PFSK-1 (cell line): ENCODE data around the gene CYSLTR2.

Experiments
- POLR2AphosphoS5 ChIP-seq: IDR thresholded peaks from 2 replicates; pipeline ENCODE4 v1.6.1; 2012; ENCODE audit warnings: low read depth, mild to moderate bottlenecking, control low read depth, low read length, moderate library complexity
- SIN3A ChIP-seq: IDR thresholded peaks from 2 replicates; pipeline ENCODE4 v1.6.1; 2012; ENCODE audit warnings: mild to moderate bottlenecking, low read length, moderate library complexity, borderline replicate concordance; ENCODE audit not compliant: insufficient read depth
- TAF1 ChIP-seq: IDR thresholded peaks from 2 replicates; pipeline ENCODE4 v1.6.1; 2012; ENCODE audit warnings: low read length, control low read depth, borderline replicate concordance; ENCODE audit not compliant: insufficient read depth
- TF ChIP-seq, protein P1 (sequence below), 2 experiments: IDR thresholded peaks; 2 replicates each; pipeline versions ENCODE4 v1.6.1 to v1.8.0; 2011 to 2012; ENCODE audit warnings: low read depth in 2 of 2, low read length in 2 of 2, control low read depth in 1 of 2, inconsistent platforms in 1 of 2, mild to moderate bottlenecking in 1 of 2, moderate library complexity in 1 of 2; ENCODE audit not compliant: insufficient read depth in 1 of 2

DNA sequence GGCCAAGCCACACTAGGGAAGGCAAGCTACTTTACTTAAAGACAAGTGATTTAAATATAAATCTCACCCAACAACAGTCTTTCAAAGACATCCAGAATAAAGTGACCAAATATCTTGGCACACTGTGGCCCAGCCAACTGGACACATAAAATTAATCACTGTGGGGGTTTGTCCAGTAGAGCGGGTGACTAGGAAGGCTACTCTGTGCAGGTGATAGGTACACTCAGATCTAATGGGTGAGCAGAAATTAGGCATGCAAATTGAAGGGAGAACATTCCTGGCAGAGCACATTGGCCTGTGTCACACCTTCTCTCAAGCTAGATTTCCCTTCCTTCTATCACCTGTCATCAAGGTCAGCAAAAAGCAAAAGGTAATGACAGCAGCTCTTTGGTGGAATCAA lies 23.4 kb upstream of the CYSLTR2 start:
- TF ChIP-seq TAF1 (no peak), POLR2AphosphoS5 (no peak), SIN3A (no peak)
- TF ChIP-seq, protein P1, sequence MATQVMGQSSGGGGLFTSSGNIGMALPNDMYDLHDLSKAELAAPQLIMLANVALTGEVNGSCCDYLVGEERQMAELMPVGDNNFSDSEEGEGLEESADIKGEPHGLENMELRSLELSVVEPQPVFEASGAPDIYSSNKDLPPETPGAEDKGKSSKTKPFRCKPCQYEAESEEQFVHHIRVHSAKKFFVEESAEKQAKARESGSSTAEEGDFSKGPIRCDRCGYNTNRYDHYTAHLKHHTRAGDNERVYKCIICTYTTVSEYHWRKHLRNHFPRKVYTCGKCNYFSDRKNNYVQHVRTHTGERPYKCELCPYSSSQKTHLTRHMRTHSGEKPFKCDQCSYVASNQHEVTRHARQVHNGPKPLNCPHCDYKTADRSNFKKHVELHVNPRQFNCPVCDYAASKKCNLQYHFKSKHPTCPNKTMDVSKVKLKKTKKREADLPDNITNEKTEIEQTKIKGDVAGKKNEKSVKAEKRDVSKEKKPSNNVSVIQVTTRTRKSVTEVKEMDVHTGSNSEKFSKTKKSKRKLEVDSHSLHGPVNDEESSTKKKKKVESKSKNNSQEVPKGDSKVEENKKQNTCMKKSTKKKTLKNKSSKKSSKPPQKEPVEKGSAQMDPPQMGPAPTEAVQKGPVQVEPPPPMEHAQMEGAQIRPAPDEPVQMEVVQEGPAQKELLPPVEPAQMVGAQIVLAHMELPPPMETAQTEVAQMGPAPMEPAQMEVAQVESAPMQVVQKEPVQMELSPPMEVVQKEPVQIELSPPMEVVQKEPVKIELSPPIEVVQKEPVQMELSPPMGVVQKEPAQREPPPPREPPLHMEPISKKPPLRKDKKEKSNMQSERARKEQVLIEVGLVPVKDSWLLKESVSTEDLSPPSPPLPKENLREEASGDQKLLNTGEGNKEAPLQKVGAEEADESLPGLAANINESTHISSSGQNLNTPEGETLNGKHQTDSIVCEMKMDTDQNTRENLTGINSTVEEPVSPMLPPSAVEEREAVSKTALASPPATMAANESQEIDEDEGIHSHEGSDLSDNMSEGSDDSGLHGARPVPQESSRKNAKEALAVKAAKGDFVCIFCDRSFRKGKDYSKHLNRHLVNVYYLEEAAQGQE (IDR thresholded peaks at IDR 0.05; ENCODE audit: insufficient read depth in 1 of 2, low read depth in 2 of 2, low read length in 2 of 2), result no peak
